ENCODE results near the gene SATB1. TPM values are rescaled to one million over a fixed set of nuclear protein-coding genes. Genes with fewer than 3 reads are reported as not detected.
"Not testable (repeated sequence)": the region's sequence is repeated elsewhere in the genome, so short reads cannot be mapped to it uniquely, and the experiment has no call there.

Gene SATB1
- total RNA-seq: 100 to 1,000 TPM; 303 to 305 TPM

GRCh38 chr3:18424729-18425640, at the start of gene SATB1:
Gene SATB1 (minus strand): TSS chr3:18425339. CDS start chr3:18420967, 4,372 bp downstream.
- no peaks in the 10 kb centered on the region for H3K27me3 Mint-ChIP-seq (ENCODE audit: low read depth)
- peak; percentile 84 for DNase-seq
- peak within 1 kb of the TSS; percentile 86 for H3K4me3 Mint-ChIP-seq
- H3K9me3 Mint-ChIP-seq: no peaks in the 10 kb centered on the region
- peaks cover 73% of the 10 kb centered on the region for H3K4me1 Mint-ChIP-seq (ENCODE audit: low read depth)
- peak within 1 kb of the TSS; percentile 98 for H3K27ac Mint-ChIP-seq
- H3K36me3 Mint-ChIP-seq (ENCODE audit: low read depth): peaks cover 72% of the 10 kb centered on the region
- CTCF ChIA-PET: no interaction called here
- intact Hi-C loops (cut with micrococcal nuclease): loop anchor here (5.0 kb wide), 6 partner anchors 222 to 1913 kb away; partner anchors contain the start of genes RFTN1 and TBC1D5

GRCh38 chr3:18474202-18474601, 49.1 kb upstream of the SATB1 start:
- intact Hi-C loops (cut with micrococcal nuclease): no loop called here

GRCh38 chr3:18469775-18470174, 44.6 kb upstream of the SATB1 start:
- Mint-ChIP-seq H3K4me1 (ENCODE audit: low read depth) (peaks cover 3% of the 10 kb centered on the region), H3K36me3 (ENCODE audit: low read depth) (peaks cover 55% of the 10 kb centered on the region), H3K27ac (no peak overlapping the region), H3K9me3 (no peaks in the 10 kb centered on the region), H3K27me3 (ENCODE audit: low read depth) (no peaks in the 10 kb centered on the region), H3K4me3 (no peak overlapping the region)
- DNase-seq: no peak
- CTCF ChIA-PET: interaction anchor here (1.2 kb wide), 1 partner anchor 12 kb away, joined by 3 read pairs; no protein-coding TSS in a partner anchor
- intact Hi-C loops (cut with micrococcal nuclease): no loop called here

More at GRCh38 chr3:18474202-18474601, 49.1 kb upstream of the SATB1 start:
- peaks cover 2% of the 10 kb centered on the region for H3K9me3 Mint-ChIP-seq
- no peak overlapping the region for H3K27ac Mint-ChIP-seq
- no peak for DNase-seq
- no peaks in the 10 kb centered on the region for H3K27me3 Mint-ChIP-seq (ENCODE audit: low read depth)
- H3K4me3 Mint-ChIP-seq: no peak overlapping the region
- peaks cover 3% of the 10 kb centered on the region for H3K4me1 Mint-ChIP-seq (ENCODE audit: low read depth)
- H3K36me3 Mint-ChIP-seq (ENCODE audit: low read depth): peaks cover 22% of the 10 kb centered on the region
- CTCF ChIA-PET: no interaction called here

- CTCF ChIA-PET: no interaction called here
- no peak for DNase-seq
- Mint-ChIP-seq H3K4me1 (ENCODE audit: low read depth) (peaks cover 3% of the 10 kb centered on the region), H3K27me3 (ENCODE audit: low read depth) (no peaks in the 10 kb centered on the region), H3K27ac (no peak overlapping the region), H3K4me3 (no peak overlapping the region), H3K36me3 (ENCODE audit: low read depth) (peaks cover 57% of the 10 kb centered on the region), H3K9me3 (peaks cover 4% of the 10 kb centered on the region)
- intact Hi-C loops (cut with micrococcal nuclease): no loop called here
Observed at GRCh38 chr3:18466136-18466535, 41.0 kb upstream of the SATB1 start.

- H3K27me3 Mint-ChIP-seq (ENCODE audit: low read depth): no peaks in the 10 kb centered on the region
- peaks cover 51% of the 10 kb centered on the region for H3K4me1 Mint-ChIP-seq (ENCODE audit: low read depth)
- peaks cover 51% of the 10 kb centered on the region for H3K36me3 Mint-ChIP-seq (ENCODE audit: low read depth)
- intact Hi-C loops (cut with micrococcal nuclease): no loop called here
- DNase-seq: no peak
- H3K27ac Mint-ChIP-seq: no peak overlapping the region
- CTCF ChIA-PET: no interaction called here
- peaks cover 18% of the 10 kb centered on the region for H3K9me3 Mint-ChIP-seq
- H3K4me3 Mint-ChIP-seq: no peak overlapping the region
Observed at GRCh38 chr3:18454766-18455165, 29.6 kb upstream of the SATB1 start.

- not testable (repeated sequence) for H3K27ac Mint-ChIP-seq
- H3K36me3 Mint-ChIP-seq (ENCODE audit: low read depth): peaks cover 70% of the 10 kb centered on the region
Observed at GRCh38 chr3:18449618-18450017, 24.5 kb upstream of the SATB1 start.

GRCh38 chr3:18447720-18448119, 22.6 kb upstream of the SATB1 start:
- H3K9me3 Mint-ChIP-seq: peaks cover 8% of the 10 kb centered on the region
- H3K4me3 Mint-ChIP-seq: peak overlapping the region; percentile 90
- CTCF ChIA-PET: no interaction called here
- no peaks in the 10 kb centered on the region for H3K27me3 Mint-ChIP-seq (ENCODE audit: low read depth)
- H3K4me1 Mint-ChIP-seq (ENCODE audit: low read depth): peaks cover 46% of the 10 kb centered on the region
- peak overlapping the region; percentile 92 for H3K27ac Mint-ChIP-seq
- peak; percentile 17 for DNase-seq
- intact Hi-C loops (cut with micrococcal nuclease): loop anchor here (10.0 kb wide), 1 partner anchor 1497 kb away; the partner anchor contains the start of gene RAB5A
- peaks cover 71% of the 10 kb centered on the region for H3K36me3 Mint-ChIP-seq (ENCODE audit: low read depth)

More at GRCh38 chr3:18449618-18450017, 24.5 kb upstream of the SATB1 start:
- H3K27me3 Mint-ChIP-seq (ENCODE audit: low read depth); H3K9me3 Mint-ChIP-seq; CTCF ChIA-PET; DNase-seq; H3K4me3 Mint-ChIP-seq: not testable (repeated sequence)
- intact Hi-C loops (cut with micrococcal nuclease): loop anchor here (10.0 kb wide), 1 partner anchor 1495 kb away; the partner anchor contains the start of gene RAB5A
- peaks cover 60% of the 10 kb centered on the region for H3K4me1 Mint-ChIP-seq (ENCODE audit: low read depth)

GRCh38 chr3:18446149-18446825, 21.1 kb upstream of the SATB1 start:
- Mint-ChIP-seq H3K4me1 (ENCODE audit: low read depth) (peaks cover 40% of the 10 kb centered on the region), H3K36me3 (ENCODE audit: low read depth) (peaks cover 75% of the 10 kb centered on the region), H3K27me3 (ENCODE audit: low read depth) (no peaks in the 10 kb centered on the region), H3K9me3 (peaks cover 8% of the 10 kb centered on the region), H3K27ac (peak overlapping the region; percentile 92), H3K4me3 (peak overlapping the region; percentile 90)
- intact Hi-C loops (cut with micrococcal nuclease): loop anchor here (10.0 kb wide), 1 partner anchor 1499 kb away; the partner anchor contains the start of gene RAB5A
- CTCF ChIA-PET: interaction anchor here (0.6 to 1.1 kb wide), 10 partner anchors 11 to 314 kb away, joined by 3 to 6 read pairs (median 3); no protein-coding TSS in a partner anchor
- DNase-seq: no peak

GRCh38 chr3:18445401-18446148, 20.4 kb upstream of the SATB1 start:
- CTCF ChIA-PET: interaction anchor here (0.6 to 1.1 kb wide), 9 partner anchors 11 to 313 kb away, joined by 3 to 6 read pairs (median 3); no protein-coding TSS in a partner anchor

GRCh38 chr3:18444595-18445400, 19.7 kb upstream of the SATB1 start:
- intact Hi-C loops (cut with micrococcal nuclease): loop anchor here (1.0 to 10.0 kb wide), 12 partner anchors 21 to 1560 kb away; partner anchors contain the start of genes PLCL2 and RAB5A
- Mint-ChIP-seq H3K4me3 (peak overlapping the region; percentile 94), H3K27me3 (ENCODE audit: low read depth) (no peaks in the 10 kb centered on the region), H3K9me3 (peaks cover 8% of the 10 kb centered on the region), H3K36me3 (ENCODE audit: low read depth) (peaks cover 82% of the 10 kb centered on the region), H3K27ac (peak overlapping the region; percentile 97), H3K4me1 (ENCODE audit: low read depth) (peaks cover 36% of the 10 kb centered on the region)
- CTCF ChIA-PET: interaction anchor here (0.6 to 1.0 kb wide), 3 partner anchors 12 to 314 kb away, joined by 3 to 6 read pairs (median 3); no protein-coding TSS in a partner anchor
- DNase-seq: peak; percentile 83

More at GRCh38 chr3:18445401-18446148, 20.4 kb upstream of the SATB1 start:
- peaks cover 8% of the 10 kb centered on the region for H3K9me3 Mint-ChIP-seq
- intact Hi-C loops (cut with micrococcal nuclease): loop anchor here (1.0 to 10.0 kb wide), 10 partner anchors 55 to 1561 kb away; partner anchors contain the start of genes PLCL2 and RAB5A
- H3K27ac Mint-ChIP-seq: peak overlapping the region; percentile 92
- H3K4me3 Mint-ChIP-seq: peak overlapping the region; percentile 90
- DNase-seq: peak; percentile 72
- H3K36me3 Mint-ChIP-seq (ENCODE audit: low read depth): peaks cover 79% of the 10 kb centered on the region
- peaks cover 35% of the 10 kb centered on the region for H3K4me1 Mint-ChIP-seq (ENCODE audit: low read depth)
- no peaks in the 10 kb centered on the region for H3K27me3 Mint-ChIP-seq (ENCODE audit: low read depth)

All from activated naive CD4-positive, alpha-beta T cell treated with anti-CD3 and anti-CD28 coated beads for 36 hours (primary cell).